ENCODE data around the gene ADH5.

GRCh38 chr4:99047710-99048109 lies 40.9 kb downstream of the ADH5 start:
- TF ChIP-seq REST (IDR thresholded peaks at IDR 0.05; ENCODE audit: low read depth) (no peak), EGR1 (IDR thresholded peaks at IDR 0.05) (no peak), USF1 (IDR thresholded peaks at IDR 0.05) (no peak), EP300 (IDR thresholded peaks at IDR 0.05; ENCODE audit: borderline replicate concordance) (no peak), CREB1 (IDR thresholded peaks at IDR 0.05; ENCODE audit: low read depth) (no peak), TAF1 (IDR thresholded peaks at IDR 0.05; ENCODE audit: low read depth) (no peak), MAX (IDR thresholded peaks at IDR 0.05) (no peak), RAD21 (IDR thresholded peaks at IDR 0.05; ENCODE audit: low read depth) (no peak), FOXM1 (IDR thresholded peaks at IDR 0.05; ENCODE audit: borderline replicate concordance, low read depth) (no peak), YY1 (IDR thresholded peaks at IDR 0.05; ENCODE audit: low read depth) (no peak), TEAD4 (IDR thresholded peaks at IDR 0.05) (no peak), NFIC (IDR thresholded peaks at IDR 0.05) (no peak), TCF12 (IDR thresholded peaks at IDR 0.05; ENCODE audit: low read depth) (no peak)

All from Ishikawa (cell line).